MCF 10A (cell line): ENCODE results near the gene GPALPP1. TPM values are rescaled to one million over a fixed set of nuclear protein-coding genes. Genes with fewer than 3 reads are reported as not detected.
A peak's percentile ranks its signal among the peaks of the same experiment; 100 is the strongest.

Experiments used
- BruUV-seq: library from RNA; stranded (reverse); fragments of 400-500 nt; replicated peaks from 2 replicates; lab custom pipeline; 2021; lab: Mats Ljungman, UMichigan
- CTCF ChIA-PET: fragments of 300-600 bp; sonication (Branson Sonifier 250); formaldehyde crosslinking; extraction: SDS; loops from one replicate; lab custom pipeline; 2021; ENCODE audit warnings: antibody characterized with exemption, inconsistent platforms; lab: Yijun Ruan, JAX
- POLR2A ChIA-PET: fragments of 300-600, 350-650 bp; sonication (Branson Sonifier 250); formaldehyde crosslinking; extraction: SDS; loops from one replicate; lab custom pipeline; 2020; ENCODE audit warnings: antibody characterized with exemption, inconsistent platforms; lab: Yijun Ruan, JAX
- DNase-seq: peaks from one replicate; pipeline ENCODE4 v3.0.0-alpha.2; 2018; ENCODE audit not compliant: unreplicated experiment
- H3K27ac Mint-ChIP-seq: one replicate; pipeline ENCODE4 v1.8.0; 2022; ENCODE audit warnings: mild to moderate bottlenecking, low read depth, mixed read lengths; ENCODE audit not compliant: unreplicated experiment
- H3K27me3 Mint-ChIP-seq: one replicate; pipeline ENCODE4 v1.8.0; 2022; ENCODE audit warnings: mixed read lengths; ENCODE audit not compliant: insufficient read depth, unreplicated experiment
- H3K36me3 Mint-ChIP-seq: one replicate; pipeline ENCODE4 v1.8.0; 2022; ENCODE audit warnings: mild to moderate bottlenecking, moderate library complexity, mixed read lengths; ENCODE audit not compliant: insufficient read depth, unreplicated experiment
- H3K4me1 Mint-ChIP-seq: one replicate; pipeline ENCODE4 v1.8.0; 2022; ENCODE audit warnings: mixed read lengths; ENCODE audit not compliant: insufficient read depth, unreplicated experiment
- H3K4me3 Mint-ChIP-seq: one replicate; pipeline ENCODE4 v1.8.0; 2022; ENCODE audit warnings: mild to moderate bottlenecking, moderate library complexity, mixed read lengths; ENCODE audit not compliant: unreplicated experiment
- H3K9me3 Mint-ChIP-seq: one replicate; pipeline ENCODE4 v1.8.0; 2022; ENCODE audit warnings: mixed read lengths; ENCODE audit not compliant: unreplicated experiment
- intact Hi-C: fragments of 100-400 bp; cut with micrococcal nuclease; formaldehyde crosslinking; loops from 2 replicates; pipeline ENCODE4 v1.14.1; 2022
- total RNA-seq: library from RNA; stranded (reverse); gene quantifications from 2 replicates; pipeline ENCODE4 v1.2.3, GENCODE V29; 2022
- TF ChIP-seq, protein P1 (sequence below): fragments of 200-600 bp; IDR thresholded peaks from one replicate; pipeline ENCODE4 v1.8.0; 2022; ENCODE audit warnings: antibody characterized with exemption, mild to moderate bottlenecking; ENCODE audit not compliant: unreplicated experiment

The GPALPP1 gene
- total RNA-seq, 1 experiment from 2014 or later, result 21.0 TPM

DNA sequence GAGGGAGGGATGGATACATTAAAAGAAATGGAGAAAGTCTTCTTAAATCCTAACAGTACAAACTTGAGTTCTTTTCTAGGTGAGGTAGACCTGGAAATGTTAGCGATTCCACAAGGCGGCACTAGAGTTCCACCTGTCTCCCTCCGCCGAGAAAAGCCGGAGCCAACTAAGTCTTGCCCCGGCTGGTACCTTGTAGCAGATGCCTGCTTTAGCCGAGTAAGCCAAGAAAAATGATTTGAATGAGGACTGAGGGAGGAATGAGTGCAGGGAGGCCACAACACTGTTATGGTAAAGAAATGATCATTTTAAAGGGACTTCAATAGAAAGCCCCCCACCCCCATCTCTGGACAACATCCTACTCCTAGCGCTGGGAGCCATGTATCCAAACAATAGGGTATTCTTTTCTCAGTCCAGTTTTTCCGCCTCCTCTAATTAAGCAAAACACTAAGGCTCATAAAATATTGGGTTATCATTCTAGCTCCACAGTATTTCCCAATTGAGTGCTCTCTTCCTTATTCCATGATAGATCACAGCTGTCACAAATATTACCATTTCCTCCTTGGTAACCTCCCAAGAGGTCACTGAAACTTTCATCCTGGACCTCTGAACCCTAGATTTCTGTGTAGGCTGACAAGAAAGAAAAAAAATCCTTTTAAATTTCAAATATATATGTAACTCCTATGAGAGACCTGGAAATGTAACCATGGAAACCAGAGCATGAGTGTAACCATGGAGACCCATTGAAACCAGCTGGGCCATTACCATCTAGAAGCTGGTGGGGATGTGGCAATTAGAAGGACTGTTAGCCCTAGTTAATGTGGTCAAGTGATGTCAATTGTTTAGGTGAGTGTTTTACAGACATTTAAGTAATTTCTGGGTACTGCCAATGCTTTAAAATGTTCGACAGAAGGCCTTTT lies 58.3 kb downstream of the GPALPP1 start:
- no TSS peak for BruUV-seq
- POLR2A ChIA-PET, result interaction anchor here (0.6 to 3.9 kb wide), 18 partner anchors 8 to 293 kb away, joined by 3 to 21 read pairs (median 5); partner anchors contain the start of genes GTF2F2 and TPT1
- intact Hi-C loops, result loop anchor here (1.0 to 2.0 kb wide), 6 partner anchors 73 to 347 kb away; partner anchors contain the start of gene GTF2F2
- Mint-ChIP-seq H3K4me1 (peaks cover 10% of the 10 kb centered on the region), H3K9me3 (no peaks in the 10 kb centered on the region), H3K27me3 (no peaks in the 10 kb centered on the region), H3K27ac (no peak overlapping the region), H3K4me3 (peak overlapping the region; percentile 64), H3K36me3 (no peaks in the 10 kb centered on the region)
- peak; percentile 86 for DNase-seq
- TF ChIP-seq, protein P1, sequence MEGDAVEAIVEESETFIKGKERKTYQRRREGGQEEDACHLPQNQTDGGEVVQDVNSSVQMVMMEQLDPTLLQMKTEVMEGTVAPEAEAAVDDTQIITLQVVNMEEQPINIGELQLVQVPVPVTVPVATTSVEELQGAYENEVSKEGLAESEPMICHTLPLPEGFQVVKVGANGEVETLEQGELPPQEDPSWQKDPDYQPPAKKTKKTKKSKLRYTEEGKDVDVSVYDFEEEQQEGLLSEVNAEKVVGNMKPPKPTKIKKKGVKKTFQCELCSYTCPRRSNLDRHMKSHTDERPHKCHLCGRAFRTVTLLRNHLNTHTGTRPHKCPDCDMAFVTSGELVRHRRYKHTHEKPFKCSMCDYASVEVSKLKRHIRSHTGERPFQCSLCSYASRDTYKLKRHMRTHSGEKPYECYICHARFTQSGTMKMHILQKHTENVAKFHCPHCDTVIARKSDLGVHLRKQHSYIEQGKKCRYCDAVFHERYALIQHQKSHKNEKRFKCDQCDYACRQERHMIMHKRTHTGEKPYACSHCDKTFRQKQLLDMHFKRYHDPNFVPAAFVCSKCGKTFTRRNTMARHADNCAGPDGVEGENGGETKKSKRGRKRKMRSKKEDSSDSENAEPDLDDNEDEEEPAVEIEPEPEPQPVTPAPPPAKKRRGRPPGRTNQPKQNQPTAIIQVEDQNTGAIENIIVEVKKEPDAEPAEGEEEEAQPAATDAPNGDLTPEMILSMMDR, result peak; percentile 92
- CTCF ChIA-PET, result interaction anchor here (0.6 to 4.3 kb wide), 50 partner anchors 8 to 591 kb away, joined by 3 to 74 read pairs (median 4); partner anchors contain the start of gene GTF2F2

- BruUV-seq, result no TSS peak
- intact Hi-C loops, result no loop called here
- Mint-ChIP-seq H3K27me3 (no peaks in the 10 kb centered on the region), H3K4me1 (peaks cover 10% of the 10 kb centered on the region), H3K9me3 (no peaks in the 10 kb centered on the region), H3K36me3 (no peaks in the 10 kb centered on the region), H3K27ac (no peak overlapping the region), H3K4me3 (no peak overlapping the region)
- POLR2A ChIA-PET, result interaction anchor here (0.9 to 3.9 kb wide), 7 partner anchors 71 to 260 kb away, joined by 3 to 21 read pairs (median 4); partner anchors contain the start of gene GTF2F2
- CTCF ChIA-PET, result interaction anchor here (0.7 to 4.3 kb wide), 5 partner anchors 12 to 260 kb away, joined by 3 to 74 read pairs (median 4); no protein-coding TSS in a partner anchor
- DNase-seq, result no peak
- TF ChIP-seq, protein P1, result no peak
These were observed 59.6 kb downstream of the GPALPP1 start for GRCh38 chr13:45048890-45049407.

- Mint-ChIP-seq H3K36me3 (no peaks in the 10 kb centered on the region), H3K27ac (no peak overlapping the region), H3K4me1 (peaks cover 10% of the 10 kb centered on the region), H3K27me3 (no peaks in the 10 kb centered on the region), H3K4me3 (no peak overlapping the region), H3K9me3 (no peaks in the 10 kb centered on the region)
- CTCF ChIA-PET, result interaction anchor here (1.2 to 4.3 kb wide), 3 partner anchors 144 to 259 kb away, joined by 3 to 74 read pairs (median 30); no protein-coding TSS in a partner anchor
- POLR2A ChIA-PET, result interaction anchor here (0.6 to 3.9 kb wide), 5 partner anchors 71 to 244 kb away, joined by 3 to 21 read pairs (median 3); partner anchors contain the start of gene GTF2F2
- TF ChIP-seq, protein P1, result no peak
- DNase-seq, result no peak
- intact Hi-C loops, result no loop called here
- no TSS peak for BruUV-seq
These were observed 60.1 kb downstream of the GPALPP1 start for GRCh38 chr13:45049478-45049877.
